Ectodermal cell (in vitro differentiated cells): ENCODE data around the gene DDX20.

Source experiments
- H3K27ac ChIP-seq: 2 replicates; pipeline ENCODE4 v1.7.0; 2013; ENCODE audit warnings: mild to moderate bottlenecking, low read depth, low read length; ENCODE audit not compliant: insufficient read depth, poor library complexity, severe bottlenecking
- H3K27me3 ChIP-seq: 2 replicates; pipeline ENCODE4 v1.7.0; 2013; ENCODE audit warnings: mild to moderate bottlenecking, low read length; ENCODE audit not compliant: insufficient read depth, control insufficient read depth, poor library complexity, severe bottlenecking
- H3K36me3 ChIP-seq: one replicate; pipeline ENCODE4 v1.7.0; 2013; ENCODE audit warnings: low read length; ENCODE audit not compliant: control insufficient read depth, insufficient read depth
- H3K4me1 ChIP-seq: one replicate; pipeline ENCODE4 v1.7.0; 2013; ENCODE audit warnings: low read length; ENCODE audit not compliant: control insufficient read depth, insufficient read depth
- H3K4me3 ChIP-seq: 2 replicates; pipeline ENCODE4 v1.7.0; 2013; ENCODE audit warnings: low read depth, low read length, control low read depth; ENCODE audit not compliant: insufficient read depth
- H3K9me3 ChIP-seq: 2 replicates; pipeline ENCODE4 v1.7.0; 2013; ENCODE audit warnings: mild to moderate bottlenecking, low read length, moderate library complexity; ENCODE audit not compliant: control insufficient read depth
- WGBS, 2 experiments: methylation state at CpG; one replicate each; pipeline ENCODE4 v1.1.7; 2013; ENCODE audit warnings: missing lambda C conversion rate in 2 of 2; 5-methylcytosine and 5-hydroxymethylcytosine counted together

DDX20 gene

DNA sequence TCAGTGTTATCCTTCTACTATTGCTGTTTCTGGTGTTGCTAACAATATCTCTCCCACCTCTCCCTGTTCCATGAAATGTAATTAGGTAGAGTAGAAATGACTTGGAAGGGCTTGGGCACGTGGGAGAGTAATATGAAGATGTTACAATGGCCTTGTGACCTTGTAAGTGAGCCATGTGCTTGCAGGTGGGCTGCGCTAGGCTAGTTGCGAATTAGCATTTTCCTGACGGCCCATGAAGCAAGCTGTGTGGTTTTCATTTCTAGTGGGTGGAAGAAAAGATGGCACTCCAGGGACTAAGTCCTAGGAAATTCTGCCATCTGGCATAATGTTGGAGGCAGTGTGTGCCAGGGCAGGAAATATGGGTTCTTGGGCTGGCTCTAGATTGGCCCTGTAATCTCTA lies 7.8 kb upstream of the DDX20 start:
- Histone ChIP-seq H3K27me3 (no peaks in the 10 kb centered on the region), H3K27ac (no peak overlapping the region)

DNA sequence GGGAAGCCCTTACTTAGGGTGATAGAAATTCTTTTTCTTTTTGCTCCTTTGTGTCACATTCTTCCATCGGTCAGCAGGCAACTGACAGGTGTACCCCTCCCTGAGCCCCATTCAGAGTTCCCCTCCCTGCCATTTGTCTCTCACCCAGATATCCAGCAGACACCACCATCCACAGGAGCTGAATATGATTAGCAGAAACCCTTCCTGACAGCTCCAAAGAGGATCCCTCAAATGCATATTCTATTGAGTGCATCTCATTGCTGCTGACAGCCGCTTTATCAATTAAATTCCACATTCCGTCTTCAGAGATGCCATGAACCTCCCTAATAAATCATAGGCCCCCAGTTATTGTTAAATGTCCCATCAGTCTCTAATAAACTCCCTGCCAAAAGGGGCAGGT lies 6.1 kb upstream of the DDX20 start:
- 54 to 60% methylated on average over 3 of the region's 3 CpGs for WGBS, 2 experiments
- peak overlapping the region; percentile 47 for H3K27ac ChIP-seq
- no peaks in the 10 kb centered on the region for H3K9me3 ChIP-seq
- H3K36me3 ChIP-seq, result no peaks in the 10 kb centered on the region
- H3K4me3 ChIP-seq, result no peak overlapping the region
- no peaks in the 10 kb centered on the region for H3K27me3 ChIP-seq
- peaks cover 18% of the 10 kb centered on the region for H3K4me1 ChIP-seq

More for the DNA sequence above, 7.8 kb upstream of the DDX20 start:
- no peaks in the 10 kb centered on the region for H3K36me3 ChIP-seq
- H3K4me3 ChIP-seq, result no peak overlapping the region
- no peaks in the 10 kb centered on the region for H3K9me3 ChIP-seq
- peaks cover 14% of the 10 kb centered on the region for H3K4me1 ChIP-seq
- WGBS, 2 experiments, result 86 to 93% methylated on average over 4 of the region's 4 CpGs

DNA sequence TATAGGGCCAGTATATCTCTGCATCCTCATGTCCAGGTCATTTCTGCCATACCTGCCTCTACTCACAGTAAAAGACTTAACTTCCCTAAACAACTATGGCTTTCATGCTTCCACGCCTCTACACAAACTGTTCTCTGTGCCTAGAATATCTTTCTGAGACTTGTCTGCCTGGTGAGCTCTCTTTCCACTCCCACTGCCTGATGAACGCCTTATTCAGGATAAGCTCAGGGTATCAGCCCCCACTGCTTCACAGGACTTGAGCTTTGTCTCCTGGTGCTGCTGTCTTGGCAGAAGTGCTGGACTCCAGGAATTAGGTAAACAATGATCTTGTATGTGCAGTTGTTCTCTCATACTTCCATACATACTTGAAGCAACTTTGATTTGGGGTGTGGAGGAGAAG lies 4.8 kb upstream of the DDX20 start:
- Histone ChIP-seq H3K9me3 (no peaks in the 10 kb centered on the region), H3K4me1 (peaks cover 20% of the 10 kb centered on the region), H3K27ac (no peak overlapping the region), H3K4me3 (no peak overlapping the region), H3K36me3 (no peaks in the 10 kb centered on the region), H3K27me3 (no peaks in the 10 kb centered on the region)
- 96% methylated on average over 2 of the region's 2 CpGs for WGBS, 2 experiments

DNA sequence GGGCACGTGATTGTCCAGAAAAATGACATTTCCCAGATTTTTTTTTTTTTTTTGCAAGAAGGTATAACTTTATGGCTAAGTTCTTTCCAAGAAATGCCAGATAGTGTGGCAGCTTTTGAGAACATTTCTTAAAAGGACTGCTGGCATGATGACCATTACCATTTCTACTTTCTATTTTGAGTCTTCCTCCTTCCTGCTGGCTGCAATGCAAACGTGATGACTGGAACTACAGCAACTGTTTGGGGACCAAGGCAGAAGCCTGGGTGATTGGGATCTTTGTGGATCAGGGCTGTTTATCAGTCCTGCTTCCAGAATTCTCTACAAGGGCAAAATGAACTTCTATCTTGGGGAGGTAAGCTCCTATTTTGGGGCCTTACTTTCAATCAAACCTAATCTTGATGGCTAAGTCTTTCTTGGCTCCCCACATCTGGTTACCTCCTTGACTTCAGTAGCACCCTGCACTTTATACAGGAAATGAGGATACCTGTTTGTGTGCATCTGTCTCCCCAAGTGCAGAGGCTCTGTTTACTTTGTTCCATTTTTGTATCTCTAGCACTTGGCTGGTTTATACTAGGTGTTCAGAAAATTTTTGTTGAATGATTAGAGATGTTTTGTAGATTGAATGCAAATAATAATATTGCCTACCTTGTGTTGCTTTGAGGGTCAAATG lies 3.7 kb upstream of the DDX20 start:
- Histone ChIP-seq H3K27ac (no peak overlapping the region), H3K4me3 (no peak overlapping the region), H3K4me1 (peaks cover 26% of the 10 kb centered on the region), H3K36me3 (no peaks in the 10 kb centered on the region), H3K27me3 (no peaks in the 10 kb centered on the region), H3K9me3 (no peaks in the 10 kb centered on the region)
- WGBS, 2 experiments, result 84 to 91% methylated on average over 2 of the region's 2 CpGs

DNA sequence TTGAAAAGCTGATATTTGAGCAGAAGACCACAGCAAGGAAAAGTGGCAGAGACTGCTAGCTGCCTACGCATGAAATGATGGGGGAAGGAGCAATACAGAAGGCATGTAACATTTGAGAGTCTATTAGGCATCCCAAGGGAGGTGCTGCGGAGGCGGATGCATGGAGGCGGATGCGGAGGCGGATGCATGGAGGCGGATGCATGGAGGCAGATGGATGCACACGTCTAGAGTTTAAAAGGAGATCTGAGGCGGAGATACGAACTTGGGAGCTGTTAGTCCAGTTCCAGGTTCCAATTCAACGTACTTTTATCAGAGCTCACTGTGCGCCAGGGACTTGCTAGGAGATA lies 744 bp upstream of the DDX20 start:
- Histone ChIP-seq H3K27me3 (no peaks in the 10 kb centered on the region), H3K27ac (peak overlapping the region; percentile 81), H3K4me1 (peaks cover 14% of the 10 kb centered on the region), H3K36me3 (peaks cover 2% of the 10 kb centered on the region), H3K9me3 (no peaks in the 10 kb centered on the region), H3K4me3 (peak overlapping the region; percentile 58)
- 1 to 2% methylated on average over 12 of the region's 12 CpGs for WGBS, 2 experiments

DNA sequence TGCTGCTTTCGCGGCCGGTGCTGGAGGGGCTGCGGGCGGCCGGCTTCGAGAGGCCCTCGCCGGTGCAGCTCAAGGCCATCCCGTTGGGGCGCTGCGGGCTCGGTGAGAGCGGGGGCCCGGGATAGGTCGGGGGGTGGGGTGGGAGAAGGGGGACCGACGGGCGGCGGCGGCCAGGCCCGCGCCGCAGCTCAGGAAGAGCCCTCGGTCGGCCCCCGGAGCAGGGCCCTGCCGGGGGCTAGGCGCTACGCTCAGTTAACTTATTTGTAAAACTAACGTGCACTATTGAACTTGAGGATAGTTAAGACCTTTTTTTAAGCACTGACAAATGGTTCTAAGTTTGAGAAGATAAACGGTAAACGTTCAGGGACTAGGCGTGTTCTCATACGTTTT lies 418 bp downstream of the DDX20 start:
- H3K4me1 ChIP-seq, result peaks cover 14% of the 10 kb centered on the region
- WGBS, 2 experiments, result 1% methylated on average over 35 of the region's 35 CpGs
- peak overlapping the region; percentile 58 for H3K4me3 ChIP-seq
- H3K36me3 ChIP-seq, result peaks cover 10% of the 10 kb centered on the region
- peak overlapping the region; percentile 81 for H3K27ac ChIP-seq
- no peaks in the 10 kb centered on the region for H3K9me3 ChIP-seq
- H3K27me3 ChIP-seq, result no peaks in the 10 kb centered on the region

DNA sequence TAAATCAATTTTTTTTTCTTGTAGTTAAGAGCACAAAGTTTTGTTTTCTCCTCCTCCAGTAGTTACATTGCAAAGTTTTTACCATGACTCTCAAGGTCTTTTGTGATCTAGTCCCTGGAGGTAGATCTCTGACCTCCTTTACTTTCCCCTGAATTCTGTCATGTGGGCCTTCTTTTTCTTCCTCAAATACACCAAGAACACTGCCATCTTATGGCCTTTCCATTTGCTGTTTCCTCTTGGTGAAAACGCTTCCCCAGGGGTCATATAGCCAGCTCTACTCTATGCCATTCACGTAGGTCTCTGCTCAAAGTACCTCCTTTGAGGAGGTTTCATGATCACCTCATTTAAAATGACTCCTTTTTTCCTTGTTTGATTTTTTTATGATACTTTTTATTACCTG lies 2.7 kb downstream of the DDX20 start:
- 70 to 84% methylated on average over 2 of the region's 2 CpGs for WGBS, 2 experiments
- no peaks in the 10 kb centered on the region for H3K27me3 ChIP-seq
- no peak overlapping the region for H3K27ac ChIP-seq
- peaks cover 28% of the 10 kb centered on the region for H3K36me3 ChIP-seq
- H3K4me1 ChIP-seq, result peaks cover 14% of the 10 kb centered on the region
- H3K9me3 ChIP-seq, result no peaks in the 10 kb centered on the region
- no peak overlapping the region for H3K4me3 ChIP-seq

DNA sequence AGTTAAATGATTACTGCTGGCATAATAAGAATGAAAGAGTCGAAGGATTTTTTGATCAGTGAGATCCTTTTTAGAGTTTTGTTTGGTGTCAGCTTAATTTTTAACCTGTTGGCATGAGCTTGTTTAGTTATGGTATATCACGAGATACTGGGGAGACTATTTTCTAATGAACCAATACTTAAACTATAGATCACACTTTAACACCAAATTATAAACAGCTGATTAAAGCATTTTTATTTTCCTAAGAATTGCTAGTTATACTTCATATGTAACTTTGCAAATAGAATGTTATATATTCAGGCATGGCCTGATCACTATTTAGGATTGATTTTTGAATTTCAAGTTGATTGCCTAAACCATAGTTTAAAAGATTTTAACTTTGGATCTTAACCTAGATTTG lies 6.0 kb downstream of the DDX20 start:
- H3K36me3 ChIP-seq, result peaks cover 46% of the 10 kb centered on the region
- no peaks in the 10 kb centered on the region for H3K9me3 ChIP-seq
- no peaks in the 10 kb centered on the region for H3K27me3 ChIP-seq
- WGBS, 2 experiments, result 97 to 100% methylated on average over 1 of the region's 2 CpGs
- no peak overlapping the region for H3K27ac ChIP-seq
- peaks cover 5% of the 10 kb centered on the region for H3K4me1 ChIP-seq
- no peak overlapping the region for H3K4me3 ChIP-seq

DNA sequence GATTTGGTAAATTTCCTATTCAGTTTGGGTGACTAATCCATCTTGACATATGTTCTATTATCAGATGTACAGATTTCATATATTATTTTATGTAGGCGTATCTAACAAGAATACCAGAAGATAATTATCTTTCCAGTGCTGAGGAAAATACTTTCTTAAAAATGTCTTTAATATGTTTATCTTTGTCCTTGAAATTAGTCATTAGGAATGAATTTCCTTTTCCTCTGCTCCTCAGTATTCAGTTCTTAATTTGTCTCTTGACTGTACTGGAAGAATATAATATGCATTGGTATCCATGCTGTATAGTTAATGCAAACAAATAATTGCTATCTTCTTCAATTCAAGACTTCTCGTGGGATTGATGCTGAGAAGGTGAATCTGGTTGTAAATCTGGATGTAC lies 6.6 kb downstream of the DDX20 start:
- H3K27me3 ChIP-seq, result no peaks in the 10 kb centered on the region
- no peak overlapping the region for H3K4me3 ChIP-seq
- 86 to 100% methylated on average over 1 of the region's 2 CpGs for WGBS, 2 experiments

DNA sequence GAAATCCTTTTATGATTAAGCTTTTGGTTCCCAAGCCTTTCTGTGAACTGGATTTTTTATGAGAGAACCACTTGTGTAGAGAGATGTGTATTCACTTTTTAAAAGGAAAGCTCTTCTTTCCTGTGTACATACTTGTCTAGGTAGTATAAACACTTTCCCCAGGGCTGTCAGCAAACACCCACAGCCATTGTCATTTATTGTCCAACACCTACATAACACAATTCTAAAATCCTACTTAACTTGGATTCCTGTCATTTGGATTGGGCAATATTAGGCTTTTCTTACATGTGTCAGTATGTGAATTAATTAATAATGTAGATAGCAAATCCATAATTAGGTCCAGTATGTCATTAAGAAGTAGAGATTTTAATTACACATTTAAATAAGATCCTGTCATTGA lies 12.3 kb downstream of the DDX20 start:
- Histone ChIP-seq H3K4me3 (no peak overlapping the region), H3K9me3 (no peaks in the 10 kb centered on the region), H3K27me3 (no peaks in the 10 kb centered on the region), H3K27ac (no peak overlapping the region), H3K36me3 (peaks cover 27% of the 10 kb centered on the region), H3K4me1 (no peaks in the 10 kb centered on the region)

More for the DNA sequence above, 6.6 kb downstream of the DDX20 start:
- no peak overlapping the region for H3K27ac ChIP-seq
- H3K9me3 ChIP-seq, result no peaks in the 10 kb centered on the region
- H3K4me1 ChIP-seq, result no peaks in the 10 kb centered on the region
- H3K36me3 ChIP-seq, result peaks cover 52% of the 10 kb centered on the region

DNA sequence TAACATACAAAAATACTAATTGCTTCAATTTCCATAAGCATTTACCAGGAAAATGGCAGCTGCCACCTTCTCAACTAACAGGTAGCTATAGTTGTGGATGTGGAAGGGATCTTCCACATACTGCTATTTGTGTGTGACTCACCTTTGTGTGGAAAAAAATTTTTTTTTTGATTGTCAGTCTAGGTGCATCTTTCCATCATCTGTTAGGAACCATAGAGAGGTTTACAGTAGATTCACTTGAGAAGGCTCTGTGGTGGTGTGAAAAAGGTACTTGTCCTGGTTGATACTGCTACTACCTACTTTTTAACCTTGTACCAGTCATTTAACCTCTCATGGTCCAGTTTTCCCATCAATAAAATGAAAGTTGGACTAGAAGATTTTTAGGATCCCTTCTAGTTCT lies 12.9 kb downstream of the DDX20 start:
- no peaks in the 10 kb centered on the region for H3K27me3 ChIP-seq
- peaks cover 23% of the 10 kb centered on the region for H3K36me3 ChIP-seq
- no peak overlapping the region for H3K27ac ChIP-seq
- H3K4me3 ChIP-seq, result no peak overlapping the region
- no peaks in the 10 kb centered on the region for H3K9me3 ChIP-seq
- H3K4me1 ChIP-seq, result no peaks in the 10 kb centered on the region
